ENCODE data around the gene APPL1.

Gene APPL1
- total RNA-seq: 129 to 132 reads per million in 2 donors

GRCh38 chr3:57227204-57227929 is at the start of gene APPL1:
Gene APPL1, plus strand, starts transcription at chr3:57227729. Its CDS starts 155 bp downstream, at chr3:57227884.
- DNase-seq: peak; percentile 83

GRCh38 chr3:57179580-57180410 is 47.7 kb upstream of the APPL1 start:
- no peak for DNase-seq

- no peak for DNase-seq
These were observed 43.0 kb upstream of the APPL1 start for GRCh38 chr3:57184526-57184925.

GRCh38 chr3:57192028-57192427 is 35.5 kb upstream of the APPL1 start:
- DNase-seq: no peak

- DNase-seq: no peak
These were observed 32.9 kb upstream of the APPL1 start for GRCh38 chr3:57194641-57195040.

GRCh38 chr3:57199895-57200297 is 27.6 kb upstream of the APPL1 start, which contains the start of gene HESX1:
Gene HESX1, minus strand, starts transcription at chr3:57199978. Its CDS starts 60 bp downstream, at chr3:57199918.
- DNase-seq: no peak

- DNase-seq: no peak
These were observed 21.1 kb upstream of the APPL1 start for GRCh38 chr3:57206423-57206822.

GRCh38 chr3:57221883-57222282 is 5.6 kb upstream of the APPL1 start:
- DNase-seq: no peak

- DNase-seq: no peak
These were observed 2.7 kb upstream of the APPL1 start for GRCh38 chr3:57224856-57225255.

- DNase-seq: no peak
These were observed 1.4 kb upstream of the APPL1 start for GRCh38 chr3:57226176-57226575.

- peak; percentile 20 for DNase-seq
These were observed 612 bp downstream of the APPL1 start for GRCh38 chr3:57227930-57228751.

- DNase-seq: no peak
These were observed 2.5 kb downstream of the APPL1 start for GRCh38 chr3:57230006-57230405.

- DNase-seq: no peak
These were observed 6.3 kb downstream of the APPL1 start for GRCh38 chr3:57233799-57234198.

GRCh38 chr3:57234613-57235575 is 7.4 kb downstream of the APPL1 start:
- DNase-seq: no peak

- no peak for DNase-seq
These were observed 17.4 kb downstream of the APPL1 start for GRCh38 chr3:57244946-57245345.

- DNase-seq: no peak
These were observed 24.9 kb downstream of the APPL1 start for GRCh38 chr3:57252404-57252803.

GRCh38 chr3:57256844-57257243 is 29.3 kb downstream of the APPL1 start:
- no peak for DNase-seq

GRCh38 chr3:57257678-57258077 is 30.1 kb downstream of the APPL1 start:
- no peak for DNase-seq

- DNase-seq: no peak
These were observed 33.6 kb downstream of the APPL1 start for GRCh38 chr3:57261119-57261518.

- no peak for DNase-seq
These were observed 34.4 kb downstream of the APPL1 start for GRCh38 chr3:57261929-57262328.

- no peak for DNase-seq
These were observed 40.9 kb downstream of the APPL1 start for GRCh38 chr3:57268416-57268815.

- DNase-seq: no peak
These were observed 47.3 kb downstream of the APPL1 start for GRCh38 chr3:57274845-57275244.
